HUES6 (cell line): ENCODE data around the gene MDFIC.

Experiments used
- H3K27ac ChIP-seq: 2 replicates; pipeline ENCODE4 v1.7.0; 2013; ENCODE audit warnings: low read depth, mild to moderate bottlenecking, low read length, inconsistent platforms
- H3K27me3 ChIP-seq: 2 replicates; pipeline ENCODE4 v1.6.1; 2013; ENCODE audit warnings: low read length; ENCODE audit not compliant: control insufficient read depth, insufficient read depth
- H3K36me3 ChIP-seq: 2 replicates; pipeline ENCODE4 v1.6.1; 2013; ENCODE audit warnings: low read length; ENCODE audit not compliant: control insufficient read depth, insufficient read depth
- H3K4me1 ChIP-seq: 2 replicates; pipeline ENCODE4 v1.6.1; 2013; ENCODE audit warnings: low read length; ENCODE audit not compliant: control insufficient read depth, insufficient read depth
- H3K4me3 ChIP-seq: 2 replicates; pipeline ENCODE4 v1.5.1; 2013; ENCODE audit warnings: low read depth, low read length
- H3K9ac ChIP-seq: one replicate; pipeline ENCODE4 v1.6.1; 2013; ENCODE audit warnings: mild to moderate bottlenecking, low read length
- H3K9me3 ChIP-seq: 2 replicates; pipeline ENCODE4 v1.6.1; 2013; ENCODE audit warnings: low read depth, low read length; ENCODE audit not compliant: control insufficient read depth, insufficient read depth

The MDFIC gene

GRCh38 chr7:114937446-114937845, 15.6 kb downstream of the MDFIC start:
- H3K36me3 ChIP-seq: no peaks in the 10 kb centered on the region
- no peaks in the 10 kb centered on the region for H3K4me1 ChIP-seq
- H3K27ac ChIP-seq: no peak overlapping the region
- H3K9me3 ChIP-seq: no peaks in the 10 kb centered on the region
- H3K9ac ChIP-seq: no peak overlapping the region
- H3K4me3 ChIP-seq: no peak overlapping the region
- H3K27me3 ChIP-seq: no peaks in the 10 kb centered on the region

GRCh38 chr7:114938785-114939184, 16.9 kb downstream of the MDFIC start:
- Histone ChIP-seq H3K4me1 (no peaks in the 10 kb centered on the region), H3K27me3 (no peaks in the 10 kb centered on the region), H3K36me3 (no peaks in the 10 kb centered on the region), H3K9me3 (no peaks in the 10 kb centered on the region), H3K4me3 (no peak overlapping the region), H3K27ac (no peak overlapping the region), H3K9ac (no peak overlapping the region)

GRCh38 chr7:114939484-114940097, 17.7 kb downstream of the MDFIC start:
- Histone ChIP-seq H3K36me3 (no peaks in the 10 kb centered on the region), H3K27ac (no peak overlapping the region), H3K27me3 (no peaks in the 10 kb centered on the region), H3K4me1 (peaks cover 5% of the 10 kb centered on the region), H3K9ac (no peak overlapping the region), H3K9me3 (no peaks in the 10 kb centered on the region), H3K4me3 (no peak overlapping the region)

- Histone ChIP-seq H3K27me3 (no peaks in the 10 kb centered on the region), H3K36me3 (no peaks in the 10 kb centered on the region), H3K9me3 (no peaks in the 10 kb centered on the region), H3K27ac (no peak overlapping the region), H3K9ac (no peak overlapping the region), H3K4me1 (peaks cover 11% of the 10 kb centered on the region), H3K4me3 (no peak overlapping the region)
These were observed 18.3 kb downstream of the MDFIC start for GRCh38 chr7:114940220-114940619.

- Histone ChIP-seq H3K27me3 (no peaks in the 10 kb centered on the region), H3K9ac (no peak overlapping the region), H3K4me3 (no peak overlapping the region), H3K36me3 (no peaks in the 10 kb centered on the region), H3K27ac (no peak overlapping the region), H3K4me1 (peaks cover 12% of the 10 kb centered on the region), H3K9me3 (no peaks in the 10 kb centered on the region)
These were observed 19.8 kb downstream of the MDFIC start for GRCh38 chr7:114941692-114942091.

GRCh38 chr7:114942446-114943175, 20.7 kb downstream of the MDFIC start:
- Histone ChIP-seq H3K9me3 (no peaks in the 10 kb centered on the region), H3K9ac (no peak overlapping the region), H3K4me1 (peaks cover 12% of the 10 kb centered on the region), H3K27me3 (no peaks in the 10 kb centered on the region), H3K27ac (no peak overlapping the region), H3K36me3 (no peaks in the 10 kb centered on the region), H3K4me3 (no peak overlapping the region)

GRCh38 chr7:114943530-114943929, 21.6 kb downstream of the MDFIC start:
- H3K9ac ChIP-seq: no peak overlapping the region
- no peaks in the 10 kb centered on the region for H3K36me3 ChIP-seq
- no peak overlapping the region for H3K4me3 ChIP-seq
- no peaks in the 10 kb centered on the region for H3K9me3 ChIP-seq
- no peak overlapping the region for H3K27ac ChIP-seq
- peaks cover 12% of the 10 kb centered on the region for H3K4me1 ChIP-seq
- H3K27me3 ChIP-seq: no peaks in the 10 kb centered on the region

GRCh38 chr7:114943953-114944744, 22.3 kb downstream of the MDFIC start:
- Histone ChIP-seq H3K27ac (no peak overlapping the region), H3K27me3 (no peaks in the 10 kb centered on the region), H3K4me3 (no peak overlapping the region), H3K9ac (no peak overlapping the region), H3K4me1 (peaks cover 12% of the 10 kb centered on the region), H3K9me3 (no peaks in the 10 kb centered on the region), H3K36me3 (no peaks in the 10 kb centered on the region)

GRCh38 chr7:114944745-114945625, 23.1 kb downstream of the MDFIC start:
- H3K36me3 ChIP-seq: no peaks in the 10 kb centered on the region
- no peak overlapping the region for H3K4me3 ChIP-seq

GRCh38 chr7:114949231-114949630, 27.3 kb downstream of the MDFIC start:
- H3K36me3 ChIP-seq: no peaks in the 10 kb centered on the region
- H3K4me3 ChIP-seq: no peak overlapping the region
- H3K4me1 ChIP-seq: peaks cover 11% of the 10 kb centered on the region
- no peaks in the 10 kb centered on the region for H3K27me3 ChIP-seq
- H3K9ac ChIP-seq: no peak overlapping the region
- H3K27ac ChIP-seq: no peak overlapping the region
- H3K9me3 ChIP-seq: no peaks in the 10 kb centered on the region

More at GRCh38 chr7:114944745-114945625, 23.1 kb downstream of the MDFIC start:
- peaks cover 12% of the 10 kb centered on the region for H3K4me1 ChIP-seq
- no peaks in the 10 kb centered on the region for H3K27me3 ChIP-seq
- H3K9me3 ChIP-seq: no peaks in the 10 kb centered on the region
- H3K27ac ChIP-seq: no peak overlapping the region
- H3K9ac ChIP-seq: no peak overlapping the region
